ENCODE results near the gene VSTM4.

- TF ChIP-seq CTCF (IDR thresholded peaks at IDR 0.05), result no peak
- no peak for TF ChIP-seq POLR2A (IDR thresholded peaks at IDR 0.05)
Observed at GRCh38 chr10:49080965-49081364, 34.4 kb downstream of the VSTM4 start.

Measured in heart left ventricle (tissue), 13 donors.